Rectal smooth muscle tissue (tissue), 1 donor: ENCODE data around the gene VCX2.
"Not testable (repeated sequence)": the region's sequence is repeated elsewhere in the genome, so short reads cannot be mapped to it uniquely, and the experiment has no call there.

Source experiments
- H3K27ac ChIP-seq: one replicate; pipeline ENCODE4 v1.7.0; 2013; ENCODE audit warnings: low read depth, low read length, inconsistent platforms
- H3K27me3 ChIP-seq: one replicate; pipeline ENCODE4 v1.7.0; 2013; ENCODE audit warnings: low read length; ENCODE audit not compliant: control insufficient read depth, insufficient read depth
- H3K36me3 ChIP-seq: one replicate; pipeline ENCODE4 v1.7.0; 2013; ENCODE audit warnings: low read length; ENCODE audit not compliant: control insufficient read depth, insufficient read depth
- H3K4me1 ChIP-seq: one replicate; pipeline ENCODE4 v1.7.0; 2013; ENCODE audit warnings: low read length; ENCODE audit not compliant: control insufficient read depth, insufficient read depth
- H3K4me3 ChIP-seq: one replicate; pipeline ENCODE4 v1.7.0; 2013; ENCODE audit warnings: low read length
- H3K9ac ChIP-seq: one replicate; pipeline ENCODE4 v1.7.0; 2013; ENCODE audit warnings: low read length

The VCX2 gene

GRCh38 chrX:8171169-8171568, at the start of gene VCX2:
VCX2 (minus strand) TSS chrX:8171267; CDS start chrX:8170643, 624 bp downstream.
- H3K27me3 ChIP-seq, H3K9ac ChIP-seq, H3K4me3 ChIP-seq, H3K36me3 ChIP-seq, H3K4me1 ChIP-seq, H3K27ac ChIP-seq: not testable (repeated sequence)

DNA sequence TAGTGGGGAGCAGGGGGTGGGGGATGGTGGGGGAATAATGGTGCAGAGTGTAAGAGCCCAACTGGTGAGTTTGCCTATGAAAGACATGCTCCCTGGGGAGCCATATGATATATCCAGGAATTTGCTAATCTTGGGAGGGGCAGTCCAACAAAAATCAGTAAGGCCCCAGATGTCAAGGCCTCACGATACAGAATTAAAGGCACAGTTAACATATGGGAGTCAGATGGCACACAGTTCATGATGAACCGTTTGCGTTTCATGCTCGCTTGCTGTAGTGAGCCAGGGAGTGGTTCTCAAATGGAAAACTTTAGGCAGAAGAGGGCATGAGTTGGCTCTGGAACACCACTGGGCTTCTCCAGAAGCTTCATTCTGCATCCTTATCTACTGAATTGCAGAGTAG, 33.9 kb upstream of the VCX2 start:
- no peaks in the 10 kb centered on the region for H3K27me3 ChIP-seq
- H3K27ac ChIP-seq, result no peak overlapping the region
- no peak overlapping the region for H3K9ac ChIP-seq
- no peaks in the 10 kb centered on the region for H3K36me3 ChIP-seq
- no peak overlapping the region for H3K4me3 ChIP-seq
- no peaks in the 10 kb centered on the region for H3K4me1 ChIP-seq

GRCh38 chrX:8204169-8204935, 33.3 kb upstream of the VCX2 start:
- H3K9ac ChIP-seq, result no peak overlapping the region
- H3K36me3 ChIP-seq, result no peaks in the 10 kb centered on the region
- H3K4me3 ChIP-seq, result no peak overlapping the region
- no peak overlapping the region for H3K27ac ChIP-seq
- H3K4me1 ChIP-seq, result no peaks in the 10 kb centered on the region
- no peaks in the 10 kb centered on the region for H3K27me3 ChIP-seq

- Histone ChIP-seq H3K27ac (no peak overlapping the region), H3K36me3 (no peaks in the 10 kb centered on the region), H3K9ac (no peak overlapping the region), H3K4me1 (no peaks in the 10 kb centered on the region), H3K27me3 (no peaks in the 10 kb centered on the region), H3K4me3 (no peak overlapping the region)
Measured at GRCh38 chrX:8201896-8202331, 30.8 kb upstream of the VCX2 start.

DNA sequence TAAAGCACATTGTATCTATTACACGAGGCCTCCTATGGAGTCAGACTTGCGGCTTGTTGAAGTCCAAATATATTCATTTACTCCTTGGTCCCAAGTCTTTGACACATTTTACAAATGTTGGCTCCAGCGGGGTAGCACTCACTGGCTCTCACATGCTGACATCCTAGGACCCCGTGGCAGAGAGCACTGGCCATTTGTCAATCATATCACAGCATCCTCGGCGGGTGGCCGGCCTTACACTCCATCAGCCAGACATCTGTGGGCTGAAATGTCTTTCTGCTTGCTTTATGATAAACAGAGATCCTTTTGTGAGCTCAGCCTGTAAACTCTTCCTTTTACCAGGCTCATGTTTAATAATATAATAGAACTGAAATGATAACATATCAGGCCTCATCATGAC, 25.7 kb upstream of the VCX2 start:
- Histone ChIP-seq H3K4me3 (no peak overlapping the region), H3K27me3 (no peaks in the 10 kb centered on the region), H3K27ac (no peak overlapping the region), H3K4me1 (no peaks in the 10 kb centered on the region), H3K36me3 (no peaks in the 10 kb centered on the region), H3K9ac (no peak overlapping the region)

DNA sequence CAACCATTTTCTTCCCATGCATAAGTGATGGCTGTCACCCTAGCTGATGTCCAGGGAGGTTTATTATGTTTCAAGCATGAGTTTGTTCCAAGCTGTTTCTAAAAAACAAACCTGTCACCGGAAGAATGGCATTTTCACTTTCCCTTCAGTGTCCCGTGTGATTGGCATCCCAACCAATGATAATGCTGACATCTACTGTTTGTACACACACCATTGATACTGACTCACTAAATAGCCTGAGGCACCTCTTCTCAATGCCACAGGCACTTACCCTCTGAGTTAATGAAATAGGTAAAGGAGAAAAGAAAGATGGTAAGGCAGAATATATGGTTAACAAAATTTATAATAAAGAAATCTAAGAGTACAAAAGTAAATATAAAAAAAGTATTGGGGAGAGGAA, 23.1 kb upstream of the VCX2 start:
- no peaks in the 10 kb centered on the region for H3K4me1 ChIP-seq
- H3K27ac ChIP-seq, result no peak overlapping the region
- no peak overlapping the region for H3K9ac ChIP-seq
- H3K27me3 ChIP-seq, result no peaks in the 10 kb centered on the region
- no peaks in the 10 kb centered on the region for H3K36me3 ChIP-seq
- H3K4me3 ChIP-seq, result no peak overlapping the region

DNA sequence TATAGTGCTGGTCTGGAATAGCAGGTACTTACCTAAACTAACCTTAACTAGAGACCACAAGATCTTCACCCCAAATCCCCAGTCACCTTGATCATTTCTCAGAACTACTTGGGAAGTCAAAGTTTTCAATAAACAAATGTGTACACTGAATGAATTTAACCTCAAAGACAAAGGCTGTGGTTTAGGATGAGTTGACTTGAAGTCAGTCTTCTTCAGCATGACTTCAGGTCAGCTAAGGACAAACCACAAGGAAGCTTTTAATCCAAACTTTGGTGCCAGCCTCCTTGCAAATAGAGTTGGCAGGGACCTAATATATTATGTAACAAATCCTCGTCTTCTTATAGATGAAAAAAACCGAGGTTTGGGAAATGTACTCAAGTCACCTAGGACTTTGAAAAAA, 21.2 kb upstream of the VCX2 start:
- H3K4me3 ChIP-seq, result no peak overlapping the region
- no peaks in the 10 kb centered on the region for H3K4me1 ChIP-seq
- H3K27me3 ChIP-seq, result no peaks in the 10 kb centered on the region
- H3K36me3 ChIP-seq, result no peaks in the 10 kb centered on the region
- H3K9ac ChIP-seq, result no peak overlapping the region
- H3K27ac ChIP-seq, result no peak overlapping the region

- H3K27me3 ChIP-seq, result no peaks in the 10 kb centered on the region
- peak overlapping the region; percentile 21 for H3K4me3 ChIP-seq
- no peak overlapping the region for H3K9ac ChIP-seq
- H3K4me1 ChIP-seq, result no peaks in the 10 kb centered on the region
- no peaks in the 10 kb centered on the region for H3K36me3 ChIP-seq
- no peak overlapping the region for H3K27ac ChIP-seq
Measured at GRCh38 chrX:8191022-8191421, 20.0 kb upstream of the VCX2 start.

- H3K36me3 ChIP-seq, result no peaks in the 10 kb centered on the region
- no peak overlapping the region for H3K27ac ChIP-seq
- H3K9ac ChIP-seq, result no peak overlapping the region
- no peaks in the 10 kb centered on the region for H3K4me1 ChIP-seq
- no peaks in the 10 kb centered on the region for H3K27me3 ChIP-seq
- H3K4me3 ChIP-seq, result no peak overlapping the region
Measured at GRCh38 chrX:8190341-8190830, 19.3 kb upstream of the VCX2 start.

DNA sequence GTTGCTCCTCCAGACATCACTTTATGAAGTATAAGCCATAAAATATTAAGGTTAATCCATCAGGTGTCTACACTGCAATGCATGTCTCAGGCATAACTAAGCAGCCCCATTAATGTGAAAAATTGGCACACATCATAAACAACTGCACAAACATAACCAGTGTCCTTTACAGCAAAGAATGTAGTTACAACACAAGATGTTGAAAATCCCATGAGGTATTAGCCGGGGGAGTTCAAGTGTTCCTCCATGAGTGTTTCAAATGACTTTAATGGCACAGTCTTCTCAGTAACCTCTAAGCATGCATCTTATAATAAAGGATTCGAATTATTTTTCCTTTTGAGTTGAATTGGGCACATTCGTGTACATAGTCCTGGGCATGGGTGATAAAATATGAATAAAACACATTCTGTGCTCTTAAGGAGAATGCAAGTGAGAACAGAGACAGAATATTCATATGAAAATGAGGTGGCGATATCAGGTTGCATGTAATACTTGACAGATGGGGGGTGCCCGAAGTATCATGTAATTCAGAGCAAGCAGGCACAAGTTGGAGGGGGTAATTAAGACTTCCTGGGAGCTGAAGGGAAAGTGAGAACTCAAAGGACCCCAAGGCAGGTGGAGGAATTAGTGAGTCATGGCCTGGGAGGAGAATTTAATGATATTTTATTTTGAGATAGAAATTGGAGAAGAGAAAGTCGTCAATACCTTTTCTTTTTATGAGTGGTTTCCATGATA, 18.2 kb upstream of the VCX2 start:
- Histone ChIP-seq H3K27ac (no peak overlapping the region), H3K27me3 (no peaks in the 10 kb centered on the region), H3K9ac (no peak overlapping the region), H3K4me3 (no peak overlapping the region), H3K4me1 (no peaks in the 10 kb centered on the region), H3K36me3 (no peaks in the 10 kb centered on the region)

DNA sequence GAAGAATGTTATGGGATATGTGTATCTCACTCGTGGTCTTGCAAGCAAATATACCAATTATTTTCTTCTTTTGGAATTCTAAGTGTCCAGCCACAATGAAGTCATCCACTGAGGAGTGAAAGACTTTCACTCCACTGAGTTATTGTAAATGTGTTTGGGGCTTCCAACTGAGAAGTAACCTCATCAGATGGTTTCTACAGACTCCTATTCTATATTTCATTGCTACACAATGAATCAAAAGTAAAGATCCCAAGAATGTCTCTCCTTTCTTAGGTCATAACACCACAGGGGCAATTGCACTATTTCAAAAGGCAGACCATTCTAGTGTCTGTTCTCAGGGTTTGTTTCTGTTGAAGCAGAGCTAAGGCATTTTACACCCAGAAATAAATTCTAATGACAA, 12.3 kb upstream of the VCX2 start:
- Histone ChIP-seq H3K36me3 (no peaks in the 10 kb centered on the region), H3K4me3 (no peak overlapping the region), H3K27me3 (no peaks in the 10 kb centered on the region), H3K9ac (no peak overlapping the region), H3K27ac (no peak overlapping the region), H3K4me1 (no peaks in the 10 kb centered on the region)

DNA sequence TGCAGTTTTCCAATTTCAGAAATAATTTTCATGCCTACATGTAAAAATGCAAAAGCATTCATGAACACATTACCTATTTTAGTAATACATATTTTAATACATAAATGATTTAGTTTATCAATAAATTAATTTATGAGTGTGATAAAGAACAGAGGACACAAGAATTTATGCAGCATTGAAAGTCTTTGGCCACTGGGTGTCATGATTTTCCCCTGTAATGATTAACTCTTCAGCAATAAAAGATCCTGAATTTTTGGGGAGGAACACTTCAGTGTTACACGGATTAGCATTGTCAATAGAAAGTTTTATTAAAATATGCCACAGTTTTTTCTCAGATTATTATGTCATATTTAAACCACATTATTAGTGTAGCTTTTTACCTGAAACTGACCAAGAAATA, 8.6 kb upstream of the VCX2 start:
- no peaks in the 10 kb centered on the region for H3K27me3 ChIP-seq
- H3K36me3 ChIP-seq, result no peaks in the 10 kb centered on the region
- no peaks in the 10 kb centered on the region for H3K4me1 ChIP-seq
- no peak overlapping the region for H3K4me3 ChIP-seq
- H3K9ac ChIP-seq, result no peak overlapping the region
- no peak overlapping the region for H3K27ac ChIP-seq

DNA sequence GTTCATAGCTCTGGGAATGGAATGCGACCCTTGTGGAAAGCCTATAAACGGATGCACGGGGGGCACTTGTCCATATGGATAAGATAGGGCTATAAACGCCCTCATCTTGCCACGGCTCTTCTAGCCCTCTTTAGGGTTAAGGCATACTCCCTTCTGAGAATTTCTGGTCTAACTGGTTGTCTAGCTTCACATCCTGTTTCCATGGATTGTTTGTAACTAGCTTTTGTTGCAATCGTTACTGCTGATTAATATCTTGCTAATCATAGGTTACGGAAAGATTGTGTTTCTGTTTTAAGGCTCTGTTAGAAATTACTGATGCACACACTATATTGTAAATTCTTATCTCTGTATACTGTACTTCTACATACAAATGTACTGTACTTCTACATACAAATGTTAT, 17.1 kb downstream of the VCX2 start:
- not testable (repeated sequence) for H3K27me3 ChIP-seq, H3K36me3 ChIP-seq, H3K4me1 ChIP-seq, H3K27ac ChIP-seq, H3K9ac ChIP-seq, H3K4me3 ChIP-seq
